Body of pancreas (tissue), 4 donors: Measurements from ENCODE around the gene LDLRAP1.
"Not testable (repeated sequence)": the region's sequence is repeated elsewhere in the genome, so short reads cannot be mapped to it uniquely, and the experiment has no call there.

Experiments
- POLR2A ChIP-seq, 3 donors: fragments of 450-650 bp; IDR thresholded peaks; one replicate each; pipeline ENCODE4 v1.6.1; 2016; ENCODE audit warnings: antibody characterized with exemption in 3 of 3, mild to moderate bottlenecking in 2 of 3
- TF ChIP-seq, protein P1 (sequence below), 7 experiments: fragments of 450-650 bp in 4 of 7; fragments of 200-600 bp in 3 of 7; sonication (generic) in 3 of 7; IDR thresholded peaks; one replicate each; pipeline ENCODE4 v1.5.1; 2016 to 2019; ENCODE audit warnings: antibody characterized with exemption in 7 of 7

DNA sequence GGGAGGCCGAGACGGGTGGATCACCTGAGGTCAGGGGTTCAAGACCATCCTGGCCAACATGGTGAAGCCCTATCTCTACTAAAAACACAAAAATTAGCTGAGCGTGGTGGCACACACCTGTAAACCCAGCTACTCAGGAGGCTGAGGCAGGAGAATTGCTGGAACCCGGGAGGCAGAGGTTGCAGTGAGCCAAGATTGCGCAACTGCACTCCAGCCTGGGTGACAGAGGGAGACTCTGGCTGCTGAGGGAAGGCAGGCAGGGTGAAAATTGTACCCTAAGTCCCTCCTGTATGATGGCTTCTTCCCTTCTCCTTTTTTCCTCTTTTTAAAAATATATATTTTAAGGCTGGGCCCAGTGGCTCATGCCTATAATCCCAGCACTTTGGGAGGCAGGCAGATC, 53.2 kb downstream of the LDLRAP1 start:
- TF ChIP-seq, protein P1, sequence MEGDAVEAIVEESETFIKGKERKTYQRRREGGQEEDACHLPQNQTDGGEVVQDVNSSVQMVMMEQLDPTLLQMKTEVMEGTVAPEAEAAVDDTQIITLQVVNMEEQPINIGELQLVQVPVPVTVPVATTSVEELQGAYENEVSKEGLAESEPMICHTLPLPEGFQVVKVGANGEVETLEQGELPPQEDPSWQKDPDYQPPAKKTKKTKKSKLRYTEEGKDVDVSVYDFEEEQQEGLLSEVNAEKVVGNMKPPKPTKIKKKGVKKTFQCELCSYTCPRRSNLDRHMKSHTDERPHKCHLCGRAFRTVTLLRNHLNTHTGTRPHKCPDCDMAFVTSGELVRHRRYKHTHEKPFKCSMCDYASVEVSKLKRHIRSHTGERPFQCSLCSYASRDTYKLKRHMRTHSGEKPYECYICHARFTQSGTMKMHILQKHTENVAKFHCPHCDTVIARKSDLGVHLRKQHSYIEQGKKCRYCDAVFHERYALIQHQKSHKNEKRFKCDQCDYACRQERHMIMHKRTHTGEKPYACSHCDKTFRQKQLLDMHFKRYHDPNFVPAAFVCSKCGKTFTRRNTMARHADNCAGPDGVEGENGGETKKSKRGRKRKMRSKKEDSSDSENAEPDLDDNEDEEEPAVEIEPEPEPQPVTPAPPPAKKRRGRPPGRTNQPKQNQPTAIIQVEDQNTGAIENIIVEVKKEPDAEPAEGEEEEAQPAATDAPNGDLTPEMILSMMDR (IDR thresholded peaks at IDR 0.05): not testable (repeated sequence)
- TF ChIP-seq POLR2A (IDR thresholded peaks at IDR 0.05): not testable (repeated sequence)
